ENCODE measurements around the gene ADARB2.

ADARB2 gene

GRCh38 chr10:1572519-1573333 is 164.6 kb downstream of the ADARB2 start:
- no peak for TF ChIP-seq CTCF (IDR thresholded peaks at IDR 0.05; ENCODE audit: insufficient read depth, low read length, missing control alignments)
- ChIA-PET CTCF (no interaction called here), POLR2A (no interaction called here)
- DNase-seq (ENCODE audit: low read depth, low spot score): no peak
- H3K4me3 ChIP-seq (ENCODE audit: low read depth, low read length): no peak overlapping the region

- no peak for TF ChIP-seq CTCF (IDR thresholded peaks at IDR 0.05; ENCODE audit: insufficient read depth, low read length, missing control alignments)
- CTCF ChIA-PET: no interaction called here
- no peak for DNase-seq (ENCODE audit: low read depth, low spot score)
- H3K4me3 ChIP-seq (ENCODE audit: low read depth, low read length): no peak overlapping the region
- POLR2A ChIA-PET: no interaction called here
These were observed 165.6 kb downstream of the ADARB2 start for GRCh38 chr10:1571587-1572237.

GRCh38 chr10:1570416-1571051 is 166.8 kb downstream of the ADARB2 start:
- ChIA-PET POLR2A (no interaction called here), CTCF (no interaction called here)
- H3K4me3 ChIP-seq (ENCODE audit: low read depth, low read length): no peak overlapping the region
- TF ChIP-seq CTCF (IDR thresholded peaks at IDR 0.05; ENCODE audit: insufficient read depth, low read length, missing control alignments): no peak
- no peak for DNase-seq (ENCODE audit: low read depth, low spot score)

- CTCF ChIA-PET: no interaction called here
- no peak overlapping the region for H3K4me3 ChIP-seq (ENCODE audit: low read depth, low read length)
These were observed 168.1 kb downstream of the ADARB2 start for GRCh38 chr10:1569208-1569607.

GRCh38 chr10:1567742-1568495 is 169.4 kb downstream of the ADARB2 start:
- POLR2A ChIA-PET: no interaction called here
- CTCF ChIA-PET: no interaction called here
- H3K4me3 ChIP-seq (ENCODE audit: low read depth, low read length): no peak overlapping the region
- TF ChIP-seq CTCF (IDR thresholded peaks at IDR 0.05; ENCODE audit: insufficient read depth, low read length, missing control alignments): no peak
- no peak for DNase-seq (ENCODE audit: low read depth, low spot score)

More at GRCh38 chr10:1569208-1569607, 168.1 kb downstream of the ADARB2 start:
- POLR2A ChIA-PET: no interaction called here
- DNase-seq (ENCODE audit: low read depth, low spot score): no peak
- TF ChIP-seq CTCF (IDR thresholded peaks at IDR 0.05; ENCODE audit: insufficient read depth, low read length, missing control alignments): no peak

- H3K4me3 ChIP-seq (ENCODE audit: low read depth, low read length): no peak overlapping the region
- TF ChIP-seq CTCF (IDR thresholded peaks at IDR 0.05; ENCODE audit: insufficient read depth, low read length, missing control alignments): no peak
- CTCF ChIA-PET: no interaction called here
- DNase-seq (ENCODE audit: low read depth, low spot score): no peak
- POLR2A ChIA-PET: no interaction called here
These were observed 170.2 kb downstream of the ADARB2 start for GRCh38 chr10:1567152-1567551.

Data from AG04449 (cell line).